Measurements from ENCODE around the gene CP.
A peak's percentile ranks its signal among the peaks of the same experiment; 100 is the strongest.

The CP gene

GRCh38 chr3:149180057-149180573 lies 41.5 kb downstream of the CP start:
- peak; percentile 27 for DNase-seq

DNA sequence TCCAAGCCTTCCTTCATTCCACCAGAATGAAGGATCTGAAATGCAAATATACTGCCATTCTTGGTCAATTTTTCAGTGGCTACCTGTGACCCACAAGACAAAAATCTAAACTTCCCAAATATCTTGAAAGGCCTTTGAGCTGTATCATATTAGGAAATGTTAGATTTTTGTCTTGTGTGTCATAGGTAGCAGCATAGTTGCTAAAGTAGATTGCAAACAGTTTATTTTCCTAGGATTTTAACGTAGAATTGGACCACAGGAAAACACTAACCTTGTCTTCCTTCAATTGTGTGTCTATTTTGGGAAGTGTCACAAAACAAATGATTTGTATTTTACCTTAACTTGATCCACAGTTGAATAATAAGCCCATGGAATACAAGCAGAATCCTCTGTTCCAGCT lies 42.4 kb downstream of the CP start:
- DNase-seq, result no peak

GRCh38 chr3:149177122-149177521 lies 44.5 kb downstream of the CP start:
- DNase-seq, result no peak

DNA sequence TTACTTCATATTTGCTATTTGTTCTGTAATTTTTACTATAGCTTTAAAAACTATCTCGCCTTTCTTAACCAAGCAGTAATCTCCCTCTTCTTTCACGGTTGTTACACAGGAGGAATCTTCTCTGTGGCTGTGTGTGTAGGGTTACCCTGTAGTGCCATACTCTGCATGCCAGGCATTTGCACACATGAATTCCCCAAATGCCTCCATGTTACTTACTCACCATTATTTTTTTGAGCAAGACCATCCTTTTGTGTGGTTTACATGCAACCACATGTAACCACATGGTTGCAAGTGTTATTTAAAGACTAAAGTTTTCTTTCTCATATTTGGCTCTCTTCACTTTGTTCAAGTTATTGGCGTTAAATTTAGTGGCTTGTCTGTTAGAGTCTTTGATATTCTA lies 46.7 kb downstream of the CP start:
- DNase-seq, result peak; percentile 67

- DNase-seq, result no peak
Measured at GRCh38 chr3:149170672-149171071, 51.0 kb downstream of the CP start.

- no peak for DNase-seq
Measured at GRCh38 chr3:149167898-149168297, 53.7 kb downstream of the CP start.

GRCh38 chr3:149163066-149163465 lies 58.6 kb downstream of the CP start:
- DNase-seq, result no peak

- no peak for DNase-seq
Measured at GRCh38 chr3:149162007-149162406, 59.6 kb downstream of the CP start.

GRCh38 chr3:149160754-149161300 lies 60.8 kb downstream of the CP start:
- DNase-seq, result no peak

- no peak for DNase-seq
Measured at GRCh38 chr3:149153402-149153801, 68.2 kb downstream of the CP start.

- DNase-seq, result no peak
Measured at GRCh38 chr3:149152420-149152819, 69.2 kb downstream of the CP start.

- DNase-seq, result no peak
Measured at GRCh38 chr3:149151843-149152242, 69.8 kb downstream of the CP start.

GRCh38 chr3:149150436-149150835 lies 71.2 kb downstream of the CP start:
- DNase-seq, result no peak

- DNase-seq, result no peak
Measured at GRCh38 chr3:149145974-149146373, 75.7 kb downstream of the CP start.

GRCh38 chr3:149145356-149145755 lies 76.3 kb downstream of the CP start:
- no peak for DNase-seq

DNA sequence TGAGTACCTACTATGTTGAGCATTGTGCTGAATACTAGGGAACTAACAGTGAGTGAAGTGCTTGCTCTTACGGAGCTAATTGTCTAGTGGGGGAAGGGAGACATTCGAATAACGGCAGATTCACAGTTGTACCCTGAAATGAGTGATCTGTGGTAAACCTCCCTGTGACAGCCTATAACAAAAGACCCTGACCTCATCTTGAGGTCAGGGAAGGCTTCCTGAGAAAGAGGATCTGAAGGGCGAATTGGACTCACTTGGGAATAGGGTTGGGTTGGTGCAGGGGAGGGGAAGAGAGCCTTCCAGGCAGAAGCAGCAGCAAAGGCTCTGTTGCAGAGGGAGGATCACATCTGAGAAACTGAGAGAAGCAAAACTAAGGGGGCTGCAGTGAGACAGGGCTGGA lies 78.9 kb downstream of the CP start:
- no peak for DNase-seq

DNA sequence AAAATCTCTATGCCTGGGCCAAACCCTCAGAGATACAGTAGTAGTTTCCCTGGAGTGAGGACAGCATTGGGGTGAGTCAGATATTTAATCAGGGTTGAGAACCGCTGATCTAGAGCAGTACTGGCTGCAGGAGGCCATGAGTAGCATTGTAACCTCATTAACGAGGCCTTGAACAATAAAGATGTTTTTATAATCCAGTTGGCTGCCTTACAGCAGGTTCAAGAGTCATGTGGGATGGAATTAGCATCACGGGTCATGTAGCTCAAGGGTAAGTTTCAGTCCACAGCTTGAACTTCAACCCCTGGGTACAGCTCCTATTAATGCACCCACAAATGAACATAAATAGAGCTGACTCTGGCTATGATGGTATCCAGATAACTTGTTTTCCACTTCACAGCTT lies 87.1 kb downstream of the CP start:
- DNase-seq, result peak; percentile 72

- no peak for DNase-seq
Measured at GRCh38 chr3:149131589-149131988, 90.0 kb downstream of the CP start.

- peak; percentile 97 for DNase-seq
Measured at GRCh38 chr3:149129326-149130205, 92.1 kb downstream of the CP start, which contains the start of gene HPS3. Gene HPS3 (plus strand): TSS chr3:149129638. CDS start chr3:149129724, 86 bp downstream.

GRCh38 chr3:149128821-149129220 lies 92.8 kb downstream of the CP start:
- no peak for DNase-seq

GRCh38 chr3:149122721-149123578 lies 98.7 kb downstream of the CP start:
- no peak for DNase-seq
